SU-DHL-6 (cell line): ENCODE results near the gene EOGT.

Experiments used
- EZH2phosphoT487 ChIP-seq: fragments of 200-600 bp; sonication (generic), shearing (Covaris generic); conservative IDR thresholded peaks from 2 replicates; pipeline ENCODE4 v1.6.1; 2018; ENCODE audit warnings: mild to moderate bottlenecking, antibody characterized with exemption, low read length, moderate library complexity, mixed read lengths
- TF ChIP-seq, protein P1 (sequence below): fragments of 200-600 bp; sonication (generic); IDR thresholded peaks from one replicate; pipeline ENCODE4 v1.5.1; 2017; ENCODE audit warnings: antibody characterized with exemption, mild to moderate bottlenecking, low read length, moderate library complexity; ENCODE audit not compliant: insufficient read depth, poor library complexity, severe bottlenecking

DNA sequence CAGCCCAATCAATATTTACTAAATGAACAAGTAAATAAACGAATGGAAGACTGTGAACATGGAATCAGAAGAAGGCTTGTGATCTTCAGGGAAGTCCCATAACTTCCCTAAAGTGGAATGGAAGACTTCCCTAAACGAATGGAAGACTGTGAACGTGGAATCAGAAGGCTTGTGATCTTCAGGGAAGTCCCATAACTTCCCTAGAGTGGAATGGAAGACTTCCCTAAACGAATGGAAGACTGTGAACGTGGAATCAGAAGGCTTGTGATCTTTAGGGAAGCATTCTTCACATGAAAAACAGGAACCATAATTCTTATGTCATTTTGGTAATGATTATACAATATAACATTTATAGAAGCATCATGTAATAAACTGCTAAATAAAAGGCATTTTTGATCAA, 38.8 kb downstream of the EOGT start:
- TF ChIP-seq, protein P1, sequence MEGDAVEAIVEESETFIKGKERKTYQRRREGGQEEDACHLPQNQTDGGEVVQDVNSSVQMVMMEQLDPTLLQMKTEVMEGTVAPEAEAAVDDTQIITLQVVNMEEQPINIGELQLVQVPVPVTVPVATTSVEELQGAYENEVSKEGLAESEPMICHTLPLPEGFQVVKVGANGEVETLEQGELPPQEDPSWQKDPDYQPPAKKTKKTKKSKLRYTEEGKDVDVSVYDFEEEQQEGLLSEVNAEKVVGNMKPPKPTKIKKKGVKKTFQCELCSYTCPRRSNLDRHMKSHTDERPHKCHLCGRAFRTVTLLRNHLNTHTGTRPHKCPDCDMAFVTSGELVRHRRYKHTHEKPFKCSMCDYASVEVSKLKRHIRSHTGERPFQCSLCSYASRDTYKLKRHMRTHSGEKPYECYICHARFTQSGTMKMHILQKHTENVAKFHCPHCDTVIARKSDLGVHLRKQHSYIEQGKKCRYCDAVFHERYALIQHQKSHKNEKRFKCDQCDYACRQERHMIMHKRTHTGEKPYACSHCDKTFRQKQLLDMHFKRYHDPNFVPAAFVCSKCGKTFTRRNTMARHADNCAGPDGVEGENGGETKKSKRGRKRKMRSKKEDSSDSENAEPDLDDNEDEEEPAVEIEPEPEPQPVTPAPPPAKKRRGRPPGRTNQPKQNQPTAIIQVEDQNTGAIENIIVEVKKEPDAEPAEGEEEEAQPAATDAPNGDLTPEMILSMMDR, result no peak
- no peak for TF ChIP-seq EZH2phosphoT487
